ENCODE results near the gene SURF2.

Gene SURF2

DNA sequence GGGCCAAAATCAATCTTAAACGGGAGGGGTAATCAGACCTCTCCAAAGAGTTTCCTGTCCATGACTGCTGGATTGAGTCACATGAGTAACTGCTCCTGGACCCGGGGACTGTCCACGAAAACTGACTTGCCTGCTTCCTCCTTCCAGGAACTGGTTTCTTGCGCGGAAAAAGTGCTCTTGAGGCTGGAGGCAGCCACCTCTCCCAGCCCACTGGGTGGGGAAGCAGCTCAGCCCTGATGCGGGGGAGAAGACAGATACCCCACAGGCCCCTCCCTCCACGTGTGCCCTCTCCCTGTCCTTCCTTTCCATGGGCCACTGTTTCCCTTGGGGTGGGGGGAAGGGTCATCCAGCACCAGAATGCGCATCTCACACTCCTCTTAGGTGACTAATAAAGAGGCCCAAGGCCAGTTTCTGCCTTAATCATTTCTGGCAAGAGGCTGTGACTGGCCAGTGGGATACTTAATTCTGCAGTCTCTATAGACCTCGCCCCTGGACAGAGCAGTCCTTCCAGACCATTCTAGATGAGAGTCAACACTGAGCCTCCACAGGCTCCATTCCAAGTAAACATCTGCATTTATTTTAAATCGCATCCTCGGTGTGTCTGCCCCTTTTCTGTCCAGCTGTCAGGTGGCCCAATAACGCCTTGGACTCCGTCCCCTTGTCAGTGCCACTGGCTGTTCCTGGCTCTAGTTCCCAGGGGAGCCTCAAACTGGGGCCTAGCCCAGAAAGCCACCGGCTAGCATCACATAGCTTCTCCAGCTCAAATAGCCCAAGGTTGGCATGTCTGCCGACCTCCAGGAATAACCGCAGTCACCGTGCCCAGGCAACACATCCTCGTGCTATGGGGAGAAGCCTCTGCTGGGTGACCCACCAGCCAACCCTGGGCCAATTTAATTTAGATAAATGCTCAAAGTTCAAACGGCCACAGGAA is 49.4 kb downstream of the SURF2 start:
- no peak for FAIRE-seq

DNA sequence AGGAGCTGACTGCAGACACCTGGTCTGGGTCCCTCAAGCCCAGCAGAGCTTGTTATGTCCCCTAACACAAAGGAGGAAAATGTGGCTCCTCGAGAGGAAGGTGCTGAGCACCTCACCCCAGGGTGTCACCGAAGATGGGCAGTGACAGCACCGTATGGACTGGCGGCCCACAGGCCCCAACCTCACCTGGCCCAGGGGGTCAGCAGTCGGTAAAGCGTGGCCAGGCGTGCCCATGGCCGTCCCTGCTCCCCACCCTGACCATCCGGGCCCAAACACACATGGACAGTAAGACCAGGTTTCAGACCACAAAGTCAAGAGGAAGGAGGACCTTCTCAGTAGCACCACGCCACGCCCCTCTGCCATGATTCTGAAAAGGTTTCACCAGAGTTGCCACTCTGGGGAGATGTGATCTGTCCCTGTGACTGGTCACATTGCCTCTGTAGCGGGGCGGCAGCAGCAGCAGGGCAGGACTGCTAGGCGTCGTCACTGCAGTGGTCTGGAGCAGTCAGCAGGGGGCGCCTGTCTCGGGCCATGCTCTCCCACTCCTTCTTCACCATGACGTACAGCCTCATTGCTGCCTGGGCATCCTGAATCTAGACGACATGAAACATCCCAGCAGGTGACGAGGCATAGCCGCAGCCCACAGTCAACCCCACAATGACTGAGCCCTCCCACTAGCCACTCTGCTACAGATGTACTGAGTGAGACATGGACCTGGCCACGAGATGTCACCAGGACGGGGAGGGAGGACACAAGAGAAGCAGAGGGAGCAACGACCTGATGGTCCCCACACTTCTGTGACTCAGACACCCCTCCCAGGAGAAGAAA is 50.3 kb downstream of the SURF2 start:
- FAIRE-seq = no peak

DNA sequence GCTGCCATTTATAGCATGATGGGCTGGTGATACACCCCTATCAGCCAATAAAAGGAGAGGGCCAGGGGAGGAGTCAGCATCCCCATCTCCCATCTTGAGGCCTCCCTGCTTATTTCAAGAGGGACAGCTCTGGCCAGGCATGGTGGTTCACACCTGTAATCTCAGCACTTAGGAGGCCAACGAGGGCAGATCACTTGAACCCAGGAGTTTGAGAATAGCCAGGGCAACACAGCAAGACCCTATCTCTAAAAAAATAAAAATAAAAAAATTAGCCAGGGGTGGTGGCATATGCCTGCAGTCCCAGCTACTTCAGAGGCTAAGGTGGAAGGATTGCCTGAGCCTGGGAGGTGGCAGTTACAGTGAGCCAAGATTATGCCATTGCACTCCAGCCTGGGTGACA is 51.7 kb downstream of the SURF2 start:
- FAIRE-seq = no peak

Data from G401.6 (cell line).